HL-60/S4 (cell line): Measurements from ENCODE around the gene CCNDBP1.

Experiments
- in situ Hi-C: fragments of 300-500 bp; cut with MboI; formaldehyde crosslinking; loops from 2 replicates; pipeline ENCODE4 v1.14.3; 2022; ENCODE audit warnings: low sequenced_read_pairs

CCNDBP1 gene

GRCh38 chr15:43212951-43213350, 27.7 kb downstream of the CCNDBP1 start:
- in situ Hi-C loops, result no loop called here

- in situ Hi-C loops, result no loop called here
These were observed 28.3 kb downstream of the CCNDBP1 start for GRCh38 chr15:43213466-43213865.

GRCh38 chr15:43214169-43214568, 29.0 kb downstream of the CCNDBP1 start:
- in situ Hi-C loops, result no loop called here

GRCh38 chr15:43214592-43215295, 29.5 kb downstream of the CCNDBP1 start:
- in situ Hi-C loops, result no loop called here

DNA sequence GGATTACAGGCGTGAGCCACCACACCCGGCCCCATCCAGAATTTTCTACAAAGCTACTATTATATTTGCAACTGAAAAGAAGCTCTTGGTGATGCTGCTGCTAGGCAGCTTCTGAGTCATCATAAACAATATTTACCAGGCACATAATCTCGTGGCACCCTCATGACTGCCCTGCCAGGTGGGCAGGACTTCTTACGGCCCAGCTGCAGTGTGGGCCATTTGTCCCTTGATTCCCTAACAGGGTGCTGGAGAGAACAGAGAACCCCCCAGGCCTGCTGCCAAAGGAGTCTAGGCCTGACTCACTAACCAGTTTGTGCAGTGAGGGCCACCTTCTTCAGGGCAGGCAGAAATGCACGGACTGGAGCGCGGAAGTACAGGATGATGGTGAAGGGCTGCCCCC, 30.8 kb downstream of the CCNDBP1 start:
- in situ Hi-C loops, result no loop called here

DNA sequence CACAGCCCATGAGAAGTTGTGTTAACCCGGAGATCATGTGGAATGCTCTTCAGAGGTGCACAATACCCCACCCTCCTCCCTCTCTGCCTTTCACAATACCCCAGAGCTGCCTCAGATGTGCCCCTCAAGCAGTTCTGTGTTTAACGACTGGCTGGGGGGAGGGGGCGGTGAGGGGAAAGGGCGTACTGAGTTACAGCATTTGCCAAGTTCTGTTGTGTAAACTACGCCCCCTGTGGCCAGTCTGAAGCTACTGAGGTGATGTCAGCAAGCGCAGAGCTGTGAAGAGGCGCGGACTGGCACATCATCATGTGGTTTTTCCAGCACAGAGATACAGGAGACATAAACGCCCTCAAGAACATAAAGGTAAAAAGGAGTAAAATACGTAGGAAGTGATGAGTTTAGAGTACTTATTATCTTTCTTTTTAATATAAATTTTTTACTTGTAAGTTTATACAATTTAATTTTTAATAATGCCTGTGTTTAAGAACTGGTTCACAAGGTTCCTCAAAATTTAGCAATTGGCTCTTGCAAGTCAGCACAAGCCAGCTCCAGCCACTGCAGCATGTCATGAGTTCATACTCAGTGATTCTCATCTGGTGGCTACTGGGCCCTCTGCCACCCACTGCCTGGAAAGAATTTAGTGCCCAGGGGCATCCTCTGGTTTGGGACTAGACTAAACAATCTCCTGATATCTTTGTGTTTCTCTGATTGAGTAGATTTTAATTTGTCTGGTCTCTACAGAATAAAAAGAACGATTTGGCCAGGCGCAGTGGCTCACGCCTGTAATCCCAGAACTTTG, 33.9 kb downstream of the CCNDBP1 start:
- in situ Hi-C loops, result no loop called here

GRCh38 chr15:43219929-43220928, 35.0 kb downstream of the CCNDBP1 start:
- in situ Hi-C loops, result no loop called here

- in situ Hi-C loops, result no loop called here
These were observed 35.8 kb downstream of the CCNDBP1 start, which contains the start of gene EPB42 for GRCh38 chr15:43220991-43221403. TSS of gene EPB42 (minus strand) at chr15:43221018. CDS start at chr15:43220825, 193 bp downstream.

DNA sequence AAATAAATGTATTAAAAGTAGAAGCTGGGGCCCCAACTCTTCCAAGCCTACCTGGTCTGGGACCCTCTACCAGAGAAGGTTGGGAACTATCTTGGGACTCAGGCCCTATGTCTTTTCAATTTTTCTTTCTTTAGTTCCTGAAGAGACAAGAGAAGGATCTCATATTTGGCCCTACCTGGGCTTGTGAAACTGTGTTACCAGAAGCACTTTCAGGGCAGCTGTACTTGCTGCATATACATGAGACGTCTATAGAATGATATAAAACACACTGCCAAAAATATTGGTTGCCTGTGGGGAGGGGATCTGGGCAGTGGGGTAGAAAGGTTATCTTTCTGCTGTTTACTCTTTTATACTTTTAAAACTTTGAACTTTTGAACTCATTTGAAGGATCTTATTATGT, 36.2 kb downstream of the CCNDBP1 start:
- in situ Hi-C loops, result no loop called here

DNA sequence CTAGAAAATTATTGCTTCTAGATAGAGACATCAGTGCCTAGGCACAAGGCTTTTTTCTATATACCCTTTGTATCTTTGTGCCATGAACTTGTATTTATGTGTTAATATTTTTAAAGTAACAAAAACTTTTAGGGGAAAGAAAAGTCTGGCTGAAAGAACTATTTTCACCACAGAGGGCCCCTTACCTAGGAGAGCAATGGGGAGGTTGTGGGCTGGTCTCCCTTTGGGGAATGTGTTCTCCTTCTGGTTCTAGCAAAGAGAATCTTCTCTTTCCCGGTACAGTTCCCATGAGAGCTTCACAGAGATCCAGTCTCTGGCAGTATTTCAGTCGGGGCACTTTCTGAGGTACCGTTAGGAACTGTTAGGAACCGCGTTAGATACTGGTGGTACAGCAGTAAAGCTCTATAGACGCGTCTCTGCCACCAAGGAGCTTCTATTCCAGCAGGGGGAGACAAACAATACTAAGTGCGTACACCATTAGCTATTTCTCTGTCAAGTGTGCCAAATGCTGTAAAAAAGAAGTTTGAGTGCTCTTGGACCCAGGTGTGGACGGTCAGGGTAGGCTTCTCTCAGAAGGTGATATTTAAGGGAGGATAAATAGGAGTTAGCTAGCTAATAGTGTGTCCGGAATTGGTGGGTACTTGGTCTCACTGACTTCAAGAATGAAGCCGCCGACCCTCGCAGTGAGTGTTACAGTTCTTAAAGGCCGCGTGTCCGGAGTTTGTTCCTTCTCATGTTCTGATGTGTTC, 40.2 kb downstream of the CCNDBP1 start:
- in situ Hi-C loops, result loop anchor here (5.0 kb wide), 1 partner anchor 42 kb away; the partner anchor contains the start of gene TGM5

GRCh38 chr15:43225950-43226255, 40.7 kb downstream of the CCNDBP1 start:
- in situ Hi-C loops, result loop anchor here (5.0 kb wide), 1 partner anchor 41 kb away; the partner anchor contains the start of gene TGM5

GRCh38 chr15:43226436-43227305, 41.5 kb downstream of the CCNDBP1 start:
- in situ Hi-C loops, result loop anchor here (5.0 kb wide), 1 partner anchor 41 kb away; the partner anchor contains the start of gene TGM5

DNA sequence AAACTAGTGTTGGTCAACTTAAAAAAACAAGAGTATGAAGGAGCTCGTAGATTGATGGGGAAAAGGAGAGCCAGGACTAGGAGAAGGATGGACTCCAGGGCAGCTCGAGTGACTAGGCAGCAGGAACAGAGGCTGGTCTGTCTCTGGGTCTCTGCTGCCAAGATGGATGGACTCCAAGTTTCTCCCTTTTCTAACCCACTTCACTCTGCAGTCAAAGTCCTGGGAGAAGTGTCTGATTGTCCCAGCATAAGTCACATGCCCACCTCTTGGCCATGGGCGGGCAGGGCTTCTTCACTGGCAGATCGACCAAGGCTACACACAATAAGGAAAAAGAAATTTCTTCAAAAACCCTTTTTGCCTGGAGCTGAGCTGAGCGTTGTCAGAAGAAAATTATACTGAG, 44.8 kb downstream of the CCNDBP1 start:
- in situ Hi-C loops, result loop anchor here (5.0 kb wide), 1 partner anchor 37 kb away; the partner anchor contains the start of gene TGM5

- in situ Hi-C loops, result no loop called here
These were observed 45.5 kb downstream of the CCNDBP1 start for GRCh38 chr15:43230640-43231115.

GRCh38 chr15:43232289-43232874, 47.2 kb downstream of the CCNDBP1 start:
- in situ Hi-C loops, result no loop called here

DNA sequence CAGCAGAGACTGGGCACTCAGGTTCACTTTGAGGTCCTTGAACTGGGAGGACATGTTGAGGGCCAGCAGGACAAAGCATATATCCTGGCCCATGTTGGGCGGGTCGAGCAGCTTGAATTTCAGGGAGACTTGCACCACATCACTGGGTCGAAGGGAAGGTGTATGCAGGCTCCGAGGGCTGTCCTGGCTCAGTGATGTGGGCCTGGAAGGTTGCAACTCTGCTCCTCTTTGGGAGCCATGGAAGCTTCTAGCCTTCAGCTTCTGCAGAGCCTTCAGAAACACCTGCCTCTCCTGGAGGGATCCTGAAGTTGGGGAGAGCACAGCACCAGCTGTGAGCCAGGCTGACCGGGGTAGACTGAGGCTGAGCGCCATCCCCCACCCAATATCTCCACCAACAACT, 50.3 kb downstream of the CCNDBP1 start:
- in situ Hi-C loops, result no loop called here

- in situ Hi-C loops, result no loop called here
These were observed 52.8 kb downstream of the CCNDBP1 start for GRCh38 chr15:43237842-43238470.

DNA sequence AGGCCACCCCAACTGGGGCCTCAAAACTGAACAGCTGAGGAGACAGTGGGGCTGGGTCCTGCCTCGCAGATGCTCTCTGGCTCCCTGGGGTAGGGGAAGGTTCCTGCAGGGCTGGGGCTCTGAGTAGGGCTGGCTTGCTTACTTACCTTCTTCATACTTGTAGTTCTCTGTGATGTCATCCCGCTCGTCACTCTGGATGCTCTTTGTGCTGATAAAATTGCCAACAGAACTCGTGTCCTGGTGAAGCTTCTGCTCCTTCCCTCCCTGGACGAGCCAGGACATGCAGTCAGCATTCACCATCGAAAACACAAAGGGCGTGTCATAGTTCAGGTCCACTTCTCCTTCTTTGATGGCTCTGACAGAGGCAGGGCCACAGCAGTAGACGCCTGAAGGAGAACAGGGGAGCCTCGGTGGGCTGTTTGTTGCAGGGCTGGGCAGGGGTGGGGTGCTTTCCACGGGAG, 53.5 kb downstream of the CCNDBP1 start:
- in situ Hi-C loops, result no loop called here
